ENCODE measurements around the gene SLC5A7.

DNA sequence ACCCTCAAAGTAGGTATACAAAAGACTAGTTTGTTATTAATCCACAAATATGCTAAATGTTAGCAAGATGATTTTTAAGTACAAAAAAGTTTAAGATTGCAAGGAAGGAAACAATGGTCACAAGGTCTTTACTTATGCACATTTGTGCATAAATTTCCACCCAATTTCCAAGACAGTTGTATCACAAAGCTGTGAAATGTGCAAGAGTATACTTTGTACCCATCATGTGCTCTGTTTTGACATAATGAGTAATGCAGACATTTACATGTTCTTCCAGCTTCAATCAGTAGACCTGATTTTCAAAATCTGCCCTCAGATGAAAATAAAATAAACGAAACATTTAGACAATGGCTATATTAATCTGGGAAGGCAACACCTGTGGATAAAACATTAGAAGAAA lies 27.0 kb downstream of the SLC5A7 start:
- TF ChIP-seq, protein P1, sequence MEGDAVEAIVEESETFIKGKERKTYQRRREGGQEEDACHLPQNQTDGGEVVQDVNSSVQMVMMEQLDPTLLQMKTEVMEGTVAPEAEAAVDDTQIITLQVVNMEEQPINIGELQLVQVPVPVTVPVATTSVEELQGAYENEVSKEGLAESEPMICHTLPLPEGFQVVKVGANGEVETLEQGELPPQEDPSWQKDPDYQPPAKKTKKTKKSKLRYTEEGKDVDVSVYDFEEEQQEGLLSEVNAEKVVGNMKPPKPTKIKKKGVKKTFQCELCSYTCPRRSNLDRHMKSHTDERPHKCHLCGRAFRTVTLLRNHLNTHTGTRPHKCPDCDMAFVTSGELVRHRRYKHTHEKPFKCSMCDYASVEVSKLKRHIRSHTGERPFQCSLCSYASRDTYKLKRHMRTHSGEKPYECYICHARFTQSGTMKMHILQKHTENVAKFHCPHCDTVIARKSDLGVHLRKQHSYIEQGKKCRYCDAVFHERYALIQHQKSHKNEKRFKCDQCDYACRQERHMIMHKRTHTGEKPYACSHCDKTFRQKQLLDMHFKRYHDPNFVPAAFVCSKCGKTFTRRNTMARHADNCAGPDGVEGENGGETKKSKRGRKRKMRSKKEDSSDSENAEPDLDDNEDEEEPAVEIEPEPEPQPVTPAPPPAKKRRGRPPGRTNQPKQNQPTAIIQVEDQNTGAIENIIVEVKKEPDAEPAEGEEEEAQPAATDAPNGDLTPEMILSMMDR (IDR thresholded peaks at IDR 0.05), result no peak
- TF ChIP-seq POLR2A (IDR thresholded peaks at IDR 0.05), result no peak
